HG02973 (cell line): ENCODE measurements around the gene ACTR6.
A peak's percentile ranks its signal among the peaks of the same experiment; 100 is the strongest.
"Not testable (repeated sequence)": the region's sequence is repeated elsewhere in the genome, so short reads cannot be mapped to it uniquely, and the experiment has no call there.

Experiments used
- ATAC-seq: cut with Tn5 transposase; IDR thresholded peaks from one replicate; pipeline ENCODE4 v1.9.1; 2021; ENCODE audit warnings: moderate library complexity; ENCODE audit not compliant: unreplicated experiment

ACTR6 gene

DNA sequence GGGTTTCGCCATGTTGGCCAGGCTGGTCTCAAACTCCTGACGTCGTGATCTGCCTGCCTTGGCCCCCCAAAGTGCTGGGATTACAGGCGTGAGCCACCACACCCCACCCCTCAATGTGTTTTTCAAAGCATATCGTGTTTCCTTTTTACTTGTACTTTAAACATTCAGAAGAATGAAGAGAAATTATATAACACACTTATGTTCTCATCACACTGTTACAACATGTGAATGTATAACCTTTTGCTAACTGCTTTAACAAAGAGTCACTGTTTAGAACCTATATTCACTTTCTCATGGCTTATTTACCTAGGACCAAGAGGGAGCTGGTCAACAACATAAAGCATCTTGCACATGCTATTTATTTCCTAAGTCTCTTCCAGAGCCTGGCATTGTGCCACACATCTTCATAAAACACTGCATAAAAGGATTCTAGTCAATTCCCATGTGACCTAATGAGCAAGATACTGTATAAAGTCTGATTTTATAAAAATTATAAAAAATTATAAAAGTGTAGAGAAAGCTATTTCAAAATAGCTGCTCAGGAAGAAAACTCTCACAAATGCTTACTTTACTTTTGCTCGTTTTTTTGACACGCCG, 16.0 kb upstream of the ACTR6 start:
- no peak for ATAC-seq

DNA sequence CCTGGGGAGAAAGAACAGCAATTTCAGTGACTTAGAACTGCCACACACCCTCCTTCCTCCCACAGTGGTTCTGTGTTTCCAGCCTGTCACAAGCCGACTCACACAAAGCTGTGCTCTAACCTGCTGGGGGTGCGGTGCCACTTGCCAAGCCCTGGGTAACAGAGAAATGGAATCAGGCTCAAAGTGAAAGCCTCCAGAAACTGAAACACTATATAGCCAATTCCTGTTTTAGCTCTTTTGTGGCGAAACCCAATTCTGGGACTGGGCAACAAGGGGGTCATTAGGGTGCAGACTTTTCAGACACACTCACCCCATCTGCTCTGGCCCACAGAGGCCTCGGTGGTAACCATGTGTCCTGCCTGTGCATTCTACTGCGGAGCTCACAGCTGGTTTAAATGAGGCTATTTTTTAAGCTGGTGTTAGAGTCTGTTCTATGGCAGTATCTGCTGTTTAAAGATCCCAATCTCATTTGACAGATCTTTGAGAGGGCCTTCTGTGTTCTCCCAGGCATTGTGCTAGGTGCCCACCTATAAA, 15.2 kb upstream of the ACTR6 start:
- peak; percentile 81 for ATAC-seq

DNA sequence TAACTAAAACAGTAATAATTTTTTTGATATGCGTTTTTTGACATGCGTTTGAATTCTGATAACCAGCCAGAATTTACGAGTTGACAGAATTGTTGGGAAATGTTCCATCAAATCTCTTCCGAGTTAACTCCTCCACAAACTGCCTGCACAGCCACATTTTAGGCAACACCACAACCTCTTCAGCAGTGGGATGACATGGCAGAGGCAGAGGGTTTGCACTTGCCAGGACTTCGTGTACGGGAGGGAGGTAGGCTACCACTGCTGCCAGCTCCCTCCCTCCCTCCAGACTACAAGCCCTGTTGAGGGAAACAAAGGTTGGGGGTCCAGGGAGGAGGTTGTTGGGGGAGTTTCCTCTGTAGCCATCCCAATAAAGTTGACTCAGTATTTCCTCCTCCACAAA, 14.5 kb upstream of the ACTR6 start:
- no peak for ATAC-seq

DNA sequence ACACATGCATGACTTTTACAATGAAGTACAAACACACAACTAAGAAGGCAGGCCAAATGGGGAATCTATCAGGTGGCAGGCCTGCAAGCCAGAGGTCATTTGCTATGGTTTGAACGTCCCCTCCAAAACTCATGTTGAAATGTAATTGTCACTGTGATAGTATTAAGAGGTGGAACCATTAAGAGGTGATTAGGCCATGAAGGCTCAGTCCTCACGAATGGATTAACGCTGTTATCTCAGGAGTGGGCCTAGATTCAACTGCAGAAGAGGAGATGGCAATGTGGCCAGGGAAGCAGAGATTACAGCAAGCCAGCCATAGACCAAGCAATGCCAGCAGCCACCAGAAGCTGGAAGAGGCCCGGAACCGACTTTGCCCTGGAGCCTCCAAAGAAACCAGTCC, 13.5 kb upstream of the ACTR6 start:
- no peak for ATAC-seq

DNA sequence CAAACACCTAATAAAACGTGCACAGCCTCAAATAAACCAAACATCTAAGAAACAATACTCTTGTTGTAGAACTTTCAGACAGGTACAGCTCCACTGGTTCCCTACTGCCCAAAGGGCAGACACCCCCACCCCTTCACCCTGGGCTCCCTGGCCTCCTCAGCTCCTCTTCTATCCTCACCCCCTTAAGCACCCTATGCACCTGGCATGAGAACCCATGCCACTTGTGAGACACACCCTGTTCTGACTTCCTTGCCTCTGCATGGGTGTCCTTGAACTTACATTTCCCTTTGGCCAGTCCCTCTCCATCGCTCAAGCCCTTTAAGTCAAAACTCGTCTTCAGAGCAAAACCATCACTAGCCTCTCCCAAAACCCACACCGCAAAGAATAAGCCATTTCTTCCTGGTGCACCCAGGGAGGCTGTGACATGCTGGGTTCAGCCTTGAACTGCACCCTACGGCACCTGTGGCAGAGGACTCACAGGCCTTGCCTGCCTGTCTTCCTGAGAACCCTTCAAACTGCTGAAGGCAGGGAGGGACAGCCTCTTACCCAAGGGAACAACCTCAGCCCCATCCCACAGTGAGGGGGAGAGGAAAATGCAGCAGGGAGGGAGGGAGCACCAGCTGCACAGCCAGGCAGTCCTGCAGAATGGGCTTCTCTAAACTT, 12.6 kb upstream of the ACTR6 start:
- no peak for ATAC-seq

DNA sequence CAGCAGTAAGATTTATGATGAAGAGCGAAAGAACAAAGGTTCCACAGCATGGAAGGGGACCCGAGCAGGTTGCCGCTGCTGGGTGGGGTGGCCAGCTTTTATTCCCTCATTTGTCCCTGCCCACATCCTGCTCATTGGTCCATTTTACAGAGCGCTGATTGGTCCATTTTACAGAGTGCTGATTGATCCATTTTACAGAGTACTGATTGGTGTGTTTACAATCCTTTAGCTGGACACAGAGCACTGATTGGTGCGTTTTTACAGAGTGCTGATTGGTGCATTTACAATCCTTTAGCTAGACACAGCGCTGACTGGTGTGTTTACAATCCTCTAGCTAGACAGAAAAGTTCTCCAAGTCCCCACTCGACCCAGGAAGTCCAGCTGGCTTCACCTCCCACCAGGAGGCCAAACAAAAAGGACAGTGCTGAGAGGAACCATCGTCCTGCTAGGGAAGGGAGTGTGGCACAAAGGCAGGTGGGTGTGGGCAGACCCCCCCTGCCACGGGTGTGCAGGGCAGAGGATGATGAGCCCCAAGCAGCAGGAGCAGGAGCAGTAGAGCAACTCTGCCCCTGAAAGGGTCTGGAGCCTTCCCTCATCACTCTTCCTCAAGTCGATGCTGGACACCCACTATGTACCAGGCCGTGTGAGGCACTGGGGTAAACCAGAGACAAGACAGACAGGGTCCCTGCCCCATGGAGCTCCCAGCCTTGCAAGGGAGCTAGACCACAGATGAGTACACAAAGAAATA, 11.6 kb upstream of the ACTR6 start:
- ATAC-seq: not testable (repeated sequence)

DNA sequence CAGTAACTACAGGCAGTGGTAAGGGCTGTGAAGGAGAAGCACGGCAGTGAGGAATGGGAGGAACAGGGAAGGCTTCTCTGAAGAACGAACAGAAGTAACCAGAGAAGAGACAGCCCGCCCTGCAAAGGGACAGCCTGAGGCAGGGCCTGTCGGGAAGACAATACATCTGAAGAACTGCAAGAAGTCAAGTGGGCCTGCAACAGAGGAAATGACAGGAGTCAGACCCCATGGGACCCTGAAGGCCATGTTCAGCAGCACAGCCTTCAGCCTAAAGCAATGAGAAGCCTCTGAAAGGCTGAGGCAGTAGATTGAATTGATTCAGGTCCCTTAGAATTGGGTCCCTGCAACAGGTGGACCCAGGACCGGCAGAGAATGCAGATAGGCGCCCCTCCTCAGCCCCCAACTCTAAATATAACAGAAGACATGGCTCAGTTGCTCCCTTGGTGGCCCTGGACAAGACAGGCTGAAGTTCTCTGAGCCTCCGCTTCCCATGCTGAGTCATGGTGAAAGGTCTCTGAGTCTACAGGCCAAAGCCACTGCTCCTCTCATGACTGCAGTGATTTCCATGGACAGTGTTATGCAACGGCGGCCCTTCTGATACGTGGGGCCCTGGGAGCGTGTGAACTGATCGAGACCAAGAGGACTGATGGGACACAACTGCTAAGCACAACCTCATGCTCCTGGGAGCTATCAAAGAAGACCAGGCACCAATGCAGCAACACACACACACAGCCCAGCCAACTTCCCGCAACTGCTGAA, 10.8 kb upstream of the ACTR6 start:
- ATAC-seq: no peak

DNA sequence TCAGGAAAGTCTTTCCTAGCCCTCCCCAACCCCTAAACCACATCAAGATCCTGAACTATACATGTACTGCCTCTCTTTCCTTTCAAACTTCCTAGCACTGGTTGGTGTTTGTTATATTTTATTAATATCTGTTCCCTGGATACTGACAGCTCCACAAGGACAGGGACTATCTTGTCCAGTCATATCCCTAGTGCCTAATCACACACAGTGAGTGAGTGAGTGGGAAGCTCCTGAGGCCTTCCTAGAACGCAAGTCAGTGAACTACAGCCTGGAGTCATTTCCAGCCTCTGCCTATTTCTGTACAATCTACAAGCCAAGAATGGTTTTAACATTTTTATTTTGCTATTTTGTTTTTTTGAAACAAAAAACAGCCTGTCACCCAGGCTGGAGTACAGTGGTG, 7.5 kb upstream of the ACTR6 start:
- no peak for ATAC-seq

DNA sequence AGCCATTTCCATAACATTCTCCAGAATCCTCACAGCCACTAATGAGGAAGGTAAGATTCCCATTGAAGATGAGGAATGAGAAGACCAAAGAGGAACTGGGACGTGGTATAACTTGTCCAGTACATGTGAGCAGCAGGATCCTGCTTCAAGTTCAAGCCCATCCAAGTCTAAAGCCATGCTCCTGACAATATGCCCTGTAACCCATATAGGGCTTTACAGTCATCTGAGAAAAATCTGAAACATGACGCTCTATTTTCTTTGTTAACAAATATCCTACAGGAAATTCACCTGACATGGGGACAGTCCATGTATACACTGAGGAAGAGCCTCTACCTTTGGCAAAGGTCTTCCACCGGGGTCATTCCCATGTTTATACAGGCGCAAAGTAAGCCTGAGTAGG, 3.1 kb upstream of the ACTR6 start:
- no peak for ATAC-seq

DNA sequence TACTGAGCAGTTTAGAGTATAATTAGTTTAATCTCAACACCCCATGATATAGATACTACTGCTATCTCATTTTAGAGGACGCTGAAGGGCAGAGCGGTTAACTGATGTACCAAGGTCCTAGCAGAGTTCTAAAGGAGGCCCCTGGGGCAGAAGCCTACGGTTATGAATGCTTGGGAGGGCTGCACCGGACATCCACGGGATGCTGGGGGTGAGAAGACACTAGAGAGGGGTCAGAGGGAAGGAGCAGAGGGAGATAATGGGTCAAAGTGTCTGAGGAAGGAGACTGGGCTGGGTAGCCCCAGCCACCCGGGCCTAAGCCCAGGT, 1.6 kb upstream of the ACTR6 start:
- no peak for ATAC-seq

DNA sequence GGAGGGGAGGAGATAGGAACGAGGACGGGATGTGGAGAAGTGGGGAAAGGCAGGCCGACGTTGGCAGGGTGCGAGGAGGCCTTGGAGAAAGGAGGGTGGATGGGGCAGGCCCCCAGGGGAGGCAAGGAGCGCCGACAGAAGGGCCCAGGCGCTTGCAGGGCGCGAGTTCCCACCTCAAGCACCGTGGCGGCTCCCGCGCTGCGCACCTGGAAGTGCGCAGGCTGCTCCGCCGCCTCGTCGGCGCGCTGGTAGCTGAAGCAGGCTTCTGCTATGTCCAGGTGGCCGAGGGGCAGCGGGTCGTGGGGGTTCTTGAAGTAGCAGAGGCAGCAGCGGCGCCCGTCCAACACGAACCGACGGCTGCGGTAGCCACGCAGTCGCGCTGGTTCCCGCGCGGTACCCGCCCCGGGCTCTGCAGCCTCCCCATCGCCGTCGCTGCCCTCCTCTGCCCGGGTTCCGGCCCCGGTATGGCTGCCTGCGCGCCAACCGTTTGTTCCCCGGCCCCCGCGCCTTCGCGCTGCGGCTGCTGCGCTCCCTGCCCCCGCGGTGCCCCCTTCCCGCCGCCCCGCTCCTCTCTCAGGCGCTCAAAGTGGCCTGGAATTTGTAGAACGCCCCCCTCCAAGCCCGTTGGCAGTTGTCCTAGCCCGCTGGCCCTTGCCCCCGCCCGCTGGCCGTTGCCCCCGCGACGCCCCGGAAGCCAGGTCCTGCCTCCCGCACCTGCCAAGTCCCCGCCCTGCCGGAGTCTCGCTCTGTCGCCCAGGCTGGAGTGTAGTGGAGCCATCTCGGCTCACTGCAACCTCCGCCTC, 1.1 kb upstream of the ACTR6 start:
- peak; percentile 57 for ATAC-seq

DNA sequence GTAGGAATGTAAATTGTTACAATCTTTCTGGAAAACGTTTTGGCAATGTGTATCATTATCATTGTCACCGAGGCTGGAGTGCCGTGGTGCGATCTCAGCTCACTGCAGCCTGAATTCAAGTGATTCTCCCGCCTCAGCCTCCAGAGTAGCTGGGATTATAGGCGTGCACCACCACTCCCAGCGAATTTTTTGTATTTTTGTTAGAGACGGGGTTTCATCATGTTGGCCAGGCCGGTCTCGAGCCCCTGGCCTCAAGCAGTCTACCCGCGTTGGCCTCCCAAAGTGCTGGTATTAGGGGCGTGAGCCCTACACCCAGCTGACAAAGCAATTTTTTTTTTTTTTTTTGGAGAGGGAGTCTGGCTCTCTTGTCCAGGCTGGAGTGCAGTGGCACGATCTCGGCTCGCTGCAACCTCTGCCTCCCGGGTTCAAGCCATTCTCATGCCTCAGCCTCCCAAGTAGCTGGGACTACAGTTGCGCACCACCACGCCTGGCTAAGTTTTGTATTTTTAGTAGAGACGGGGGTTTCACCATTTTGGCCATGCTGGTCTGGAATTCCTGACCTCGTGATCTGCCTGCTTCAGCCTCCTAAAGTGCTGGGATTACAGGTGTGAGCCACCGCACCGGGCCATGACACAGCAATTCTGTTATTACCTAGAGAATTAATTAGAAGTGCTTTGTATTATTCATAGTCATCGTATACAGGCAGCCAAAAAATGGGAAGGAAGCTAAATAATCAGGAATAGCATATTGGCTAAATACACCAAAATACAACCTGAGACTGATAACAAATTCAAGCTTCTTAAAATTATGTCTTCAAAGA, 1.2 kb downstream of the ACTR6 start:
- no peak for ATAC-seq

DNA sequence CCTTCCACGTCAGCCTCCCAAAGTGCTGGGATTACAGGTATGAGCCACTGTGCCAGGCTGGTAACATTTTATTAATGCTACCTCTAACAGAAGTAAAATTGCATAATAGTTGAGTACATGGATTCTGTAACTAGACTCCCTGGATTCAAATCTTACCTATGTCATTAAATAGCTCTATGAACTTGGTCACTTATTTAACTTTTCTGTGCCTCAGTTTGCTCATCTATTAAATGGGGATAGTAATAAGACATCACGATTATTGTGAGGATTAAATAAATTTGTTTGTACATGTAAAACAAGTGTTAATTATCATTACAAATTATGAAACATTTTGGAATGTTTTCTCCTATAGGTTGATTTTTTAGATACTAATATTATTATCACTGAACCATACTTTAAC, 6.7 kb downstream of the ACTR6 start:
- no peak for ATAC-seq

DNA sequence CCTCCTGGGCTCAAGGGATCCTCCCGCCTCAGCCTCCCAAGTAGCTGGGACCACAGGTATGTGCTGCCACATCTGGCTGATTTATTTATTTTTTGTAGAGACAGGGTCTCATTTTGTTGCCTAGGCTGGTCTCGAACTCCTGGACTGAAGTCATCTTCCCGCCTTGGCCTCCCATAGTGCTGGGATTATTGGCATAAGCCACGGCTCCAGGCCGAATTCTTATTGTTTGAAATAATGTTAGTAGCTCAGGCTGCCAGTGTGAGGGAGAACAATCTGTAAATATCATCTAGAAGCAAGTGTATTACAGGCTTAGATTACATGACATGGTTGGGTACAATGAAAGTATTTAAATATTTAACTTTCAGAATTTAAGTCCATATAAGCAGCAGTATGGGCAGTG, 8.2 kb downstream of the ACTR6 start:
- no peak for ATAC-seq

DNA sequence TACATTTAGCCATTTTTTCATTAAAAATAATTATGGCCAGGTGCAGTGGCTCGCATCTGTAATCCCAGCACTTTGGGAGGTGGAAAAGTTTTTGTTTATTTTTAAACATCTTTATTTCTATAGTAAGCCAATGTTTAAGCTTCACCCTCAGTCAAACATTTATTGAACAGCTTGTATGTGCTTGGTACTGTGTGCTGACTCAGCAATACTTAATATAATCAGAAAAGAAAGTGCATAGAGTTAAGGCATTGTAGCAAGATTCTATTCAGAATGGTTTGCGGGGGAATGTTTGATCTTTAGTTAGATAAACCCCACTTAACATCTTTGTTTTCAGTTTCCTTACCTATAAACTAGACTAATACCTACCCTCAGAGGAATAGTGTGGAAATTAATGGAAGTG, 11.1 kb downstream of the ACTR6 start:
- ATAC-seq: no peak

DNA sequence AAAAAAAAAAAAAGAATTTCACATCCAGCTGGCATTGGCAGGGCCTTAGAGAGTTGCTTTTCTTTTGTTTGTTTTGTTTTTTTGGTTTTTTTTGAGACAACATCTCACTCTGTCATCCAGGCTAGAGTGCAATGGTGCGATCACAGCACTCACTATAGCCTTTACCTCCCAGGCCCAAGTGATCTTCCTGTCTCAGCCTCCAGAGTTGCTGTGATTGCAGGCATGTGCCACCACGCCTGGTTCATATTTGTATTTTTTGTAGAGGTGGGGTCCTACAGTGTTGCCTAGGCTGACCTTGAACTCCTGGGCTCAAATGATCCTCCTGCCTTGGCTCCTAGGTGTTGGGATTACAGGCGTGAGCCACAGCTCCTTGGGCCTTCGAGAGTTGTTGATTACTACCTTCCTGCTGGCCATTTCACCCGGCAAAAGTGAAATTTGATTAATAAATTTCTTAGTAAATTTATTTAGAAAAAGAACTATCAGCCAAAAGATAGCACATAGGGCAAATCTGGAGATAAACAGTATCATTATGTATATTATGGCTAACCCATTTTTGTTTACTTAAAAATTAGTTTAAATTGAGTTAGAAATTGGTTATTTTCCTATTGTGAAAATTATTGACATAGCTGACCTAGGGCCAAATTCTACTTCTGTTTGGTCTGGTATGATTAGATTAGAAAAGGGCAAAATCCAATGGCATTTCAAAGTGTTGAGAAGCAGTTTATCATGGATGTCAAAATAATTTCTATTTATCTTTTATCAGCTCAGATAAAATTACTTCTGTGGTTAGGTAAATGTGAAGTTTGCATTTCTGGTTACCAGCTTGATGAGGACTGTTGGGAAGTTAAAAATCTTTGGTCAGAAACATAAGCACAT, 12.6 kb downstream of the ACTR6 start:
- no peak for ATAC-seq

DNA sequence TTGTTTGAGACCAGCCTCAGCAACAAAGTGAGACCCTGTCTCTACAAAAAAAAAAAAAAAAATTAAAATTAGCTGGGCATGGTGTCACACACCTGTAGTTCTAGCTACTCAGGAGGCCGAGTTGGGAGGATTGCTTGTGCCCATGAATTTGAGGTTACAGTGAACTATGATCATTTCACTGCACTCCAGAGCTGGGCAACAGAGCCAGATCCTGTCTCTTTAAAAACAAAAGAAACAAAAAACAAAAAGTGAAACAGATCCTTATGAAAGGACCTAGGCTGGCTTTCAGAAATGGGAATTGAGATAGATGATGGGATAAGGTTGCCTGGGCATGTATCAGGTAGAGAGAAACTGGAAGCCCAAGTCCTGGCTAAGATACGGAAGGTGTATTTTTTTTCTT, 13.9 kb downstream of the ACTR6 start:
- ATAC-seq: no peak

DNA sequence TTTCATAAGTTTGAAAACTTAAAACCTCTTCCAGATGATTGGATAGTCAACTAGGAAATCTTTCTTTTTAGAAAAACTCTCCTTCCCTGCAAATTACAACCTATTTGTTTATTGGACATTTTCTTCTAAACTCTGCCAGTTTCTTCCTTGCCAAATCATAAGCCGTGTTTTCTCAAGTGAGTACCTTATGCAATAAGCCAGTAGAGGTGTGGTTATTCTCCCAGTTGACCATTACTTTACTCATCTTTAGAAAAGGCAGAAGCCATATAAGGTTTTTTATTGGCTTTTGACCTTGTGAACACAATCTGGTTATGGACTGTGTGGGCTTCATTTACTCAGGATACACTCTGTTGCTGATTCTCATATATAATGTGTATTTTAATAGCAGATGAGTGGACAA, 14.6 kb downstream of the ACTR6 start:
- no peak for ATAC-seq

DNA sequence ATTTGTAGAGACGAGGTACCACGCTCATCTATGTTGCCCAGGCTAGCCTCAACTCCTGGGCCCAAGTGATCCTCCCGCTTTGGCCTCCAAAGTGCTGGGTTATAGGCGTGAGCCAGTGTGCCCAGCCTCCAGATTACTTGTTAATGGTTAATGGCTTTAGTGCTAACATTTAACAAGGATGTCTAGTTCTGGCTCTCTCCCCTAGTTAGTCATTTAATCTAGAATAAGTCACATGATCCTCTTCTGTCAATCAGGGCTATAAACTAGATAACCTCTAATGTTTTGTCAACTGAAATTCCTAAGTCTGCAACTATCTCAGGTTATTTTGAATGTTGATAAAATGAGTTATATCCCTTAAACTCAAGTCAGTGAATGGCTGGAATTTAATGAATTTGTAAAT, 15.7 kb downstream of the ACTR6 start:
- no peak for ATAC-seq
